Kidney (tissue), 14 donors: ENCODE measurements around the gene TPK1. TPM values are rescaled to one million over a fixed set of nuclear protein-coding genes. Genes with fewer than 3 reads are reported as not detected.

ENCODE experiments used
- DNase-seq, 5 donors: peaks; one replicate each; pipeline ENCODE4 v3.0.0-alpha.2; 2013 to 2020
- FAIRE-seq: peaks from 2 replicates; lab custom pipeline; 2012; peaks lifted over from hg19 to GRCh38; lab: Jason Lieb, UNC
- H3K27ac ChIP-seq, 2 donors: one replicate each; pipeline ENCODE4 v1.7.0; 2013; ENCODE audit warnings: low read depth in 2 of 2, low read length in 2 of 2, inconsistent platforms in 1 of 2
- H3K27me3 ChIP-seq: one replicate; pipeline ENCODE4 v1.7.1; 2013; ENCODE audit warnings: low read length, inconsistent platforms; ENCODE audit not compliant: control insufficient read depth, insufficient read depth
- H3K36me3 ChIP-seq, 3 donors: one replicate each; pipeline versions ENCODE4 v1.7.0 to v1.7.1; 2013; ENCODE audit warnings: low read length in 3 of 3, control low read depth in 1 of 3, inconsistent platforms in 1 of 3; ENCODE audit not compliant: insufficient read depth in 3 of 3, control insufficient read depth in 2 of 3
- H3K4me1 ChIP-seq, 3 donors: one replicate each; pipeline versions ENCODE4 v1.7.0 to v1.7.1; 2013; ENCODE audit warnings: low read length in 3 of 3, inconsistent platforms in 1 of 3, low read depth in 1 of 3; ENCODE audit not compliant: control insufficient read depth in 2 of 3, insufficient read depth in 2 of 3
- H3K4me3 ChIP-seq, 3 donors: one replicate each; pipeline versions ENCODE4 v1.7.0 to v1.8.1; 2013; ENCODE audit warnings: low read length in 3 of 3, control low read depth in 1 of 3, inconsistent platforms in 1 of 3
- H3K9ac ChIP-seq, 3 donors: one replicate each; pipeline versions ENCODE4 v1.7.0 to v1.7.1; 2013; ENCODE audit warnings: low read length in 3 of 3, control low read depth in 1 of 3, inconsistent platforms in 1 of 3
- H3K9me3 ChIP-seq, 3 donors: one replicate each; pipeline versions ENCODE4 v1.7.0 to v1.7.1; 2013; ENCODE audit warnings: low read length in 3 of 3, control low read depth in 1 of 3, inconsistent platforms in 1 of 3; ENCODE audit not compliant: control insufficient read depth in 2 of 3, insufficient read depth in 1 of 3
- CTCF ChIP-seq: IDR thresholded peaks from 3 replicates; pipeline ENCODE4 v1.5.1; 2012; ENCODE audit warnings: mild to moderate bottlenecking, moderate library complexity, borderline replicate concordance; ENCODE audit not compliant: insufficient read depth; ENCODE audit errors: extremely low read depth
- intact Hi-C: fragments of 100-400 bp; cut with DNase I; formaldehyde crosslinking; loops from one replicate; pipeline ENCODE4 v1.11.1; 2022
- polyA plus RNA-seq: library from polyadenylated mRNA; stranded (reverse); fragments of 350-450 nt; fragmentation: Illumina TruSeq; extraction: RNeasy Lipid Tissue Mini Kit (QIAGEN cat#74804); gene quantifications from one replicate; pipeline ENCODE4 v1.2.3, GENCODE V29; 2014; ENCODE audit warnings: low read depth, low replicate concordance; ENCODE audit not compliant: insufficient read depth
- total RNA-seq: library from RNA; stranded (reverse); fragmentation: NEBNext Ultra II Directional; extraction: Animal tissue kit (Norgen Biotek cat#: 25700); gene quantifications from one replicate; pipeline ENCODE4 v1.2.1, GENCODE V29; 2021
- donor health status: control.
- donor health status: control.
- donor health status: control.
- donor health status: control.
- donor health status: control.
- donor health status: DM: yes; HTN: yes; CAD: no.
- donor health status: Normal renal cell carcinoma (clear cell type).

TPK1 gene
- total and polyA plus RNA-seq, 2 donors from 2014 or later = 5.3 to 15.5 TPM

GRCh38 chr7:144525956-144526355 is 309.9 kb downstream of the TPK1 start:
- H3K9ac ChIP-seq = no peak overlapping the region
- peaks cover 0 to 18% (median 0%) of the 10 kb centered on the region in 3 donors for H3K4me1 ChIP-seq
- H3K9me3 ChIP-seq = no peaks in the 10 kb centered on the region
- no peak for DNase-seq
- H3K36me3 ChIP-seq = no peaks in the 10 kb centered on the region
- no peaks in the 10 kb centered on the region for H3K27me3 ChIP-seq
- TF ChIP-seq CTCF = no peak
- intact Hi-C loops = no loop called here
- FAIRE-seq = no peak
- H3K27ac ChIP-seq = no peak overlapping the region
- no peak overlapping the region for H3K4me3 ChIP-seq

GRCh38 chr7:144524271-144524670 is 311.6 kb downstream of the TPK1 start:
- no peak for FAIRE-seq

GRCh38 chr7:144523621-144524020 is 312.2 kb downstream of the TPK1 start:
- Histone ChIP-seq H3K9me3 (no peaks in the 10 kb centered on the region), H3K4me1 (peaks cover 0 to 15% (median 0%) of the 10 kb centered on the region in 3 donors), H3K27ac (no peak overlapping the region), H3K9ac (no peak overlapping the region), H3K4me3 (no peak overlapping the region), H3K36me3 (no peaks in the 10 kb centered on the region), H3K27me3 (no peaks in the 10 kb centered on the region)
- intact Hi-C loops = no loop called here
- no peak for TF ChIP-seq CTCF
- no peak for FAIRE-seq
- DNase-seq = no peak

More at GRCh38 chr7:144524271-144524670, 311.6 kb downstream of the TPK1 start:
- no peaks in the 10 kb centered on the region for H3K27me3 ChIP-seq
- no peak overlapping the region for H3K9ac ChIP-seq
- no peaks in the 10 kb centered on the region for H3K9me3 ChIP-seq
- H3K36me3 ChIP-seq = no peaks in the 10 kb centered on the region
- intact Hi-C loops = no loop called here
- H3K27ac ChIP-seq = no peak overlapping the region
- DNase-seq = no peak
- H3K4me1 ChIP-seq = peaks cover 0 to 15% (median 0%) of the 10 kb centered on the region in 3 donors
- H3K4me3 ChIP-seq = no peak overlapping the region
- no peak for TF ChIP-seq CTCF

GRCh38 chr7:144519925-144520324 is 315.9 kb downstream of the TPK1 start:
- DNase-seq = no peak
- Histone ChIP-seq H3K27ac (no peak overlapping the region), H3K4me1 (no peaks in the 10 kb centered on the region), H3K4me3 (no peak overlapping the region), H3K27me3 (no peaks in the 10 kb centered on the region), H3K36me3 (no peaks in the 10 kb centered on the region), H3K9me3 (no peaks in the 10 kb centered on the region), H3K9ac (no peak overlapping the region)
- intact Hi-C loops = no loop called here
- no peak for FAIRE-seq
- TF ChIP-seq CTCF = no peak
